SK-N-SH treated with all-trans-retinoic acid at 6 μM for 48 hours (cell line): ENCODE results near the gene ATRAID.

ENCODE experiments used
- ATAC-seq: fragments of 200-7000 bp; cut with Tn5 transposase; 3 replicates; pipeline ENCODE4 v1.9.1; 2020; ENCODE audit warnings: mild to moderate bottlenecking, moderate library complexity
- BACH2 ChIP-seq: fragments of 250-450 bp; sonication (Bioruptor Pico); IDR thresholded peaks from 2 replicates; pipeline ENCODE4 v1.9.0; 2021; ENCODE audit warnings: mild to moderate bottlenecking, borderline replicate concordance
- CSDC2 ChIP-seq: fragments of 250-450 bp; sonication (Bioruptor Pico); IDR thresholded peaks from 2 replicates; pipeline ENCODE4 v1.5.0; 2020; ENCODE audit warnings: mild to moderate bottlenecking, moderate library complexity
- ESRRG ChIP-seq: fragments of 250-450 bp; sonication (Bioruptor Pico); IDR thresholded peaks from 2 replicates; pipeline ENCODE4 v1.6.1; 2021; ENCODE audit warnings: mild to moderate bottlenecking
- OSR1 ChIP-seq: fragments of 250-450 bp; sonication (Bioruptor Pico); IDR thresholded peaks from 2 replicates; pipeline ENCODE4 v1.8.0; 2022; ENCODE audit warnings: moderate library complexity, mild to moderate bottlenecking, inconsistent platforms
- RARB ChIP-seq: fragments of 250-450 bp; sonication (Bioruptor Pico); IDR thresholded peaks from 2 replicates; pipeline ENCODE4 v1.8.0; 2021; ENCODE audit warnings: mild to moderate bottlenecking, moderate library complexity
- SNAI2 ChIP-seq: fragments of 250-450 bp; sonication (Bioruptor Pico); IDR thresholded peaks from 2 replicates; pipeline ENCODE4 v1.5.0; 2020; ENCODE audit warnings: mild to moderate bottlenecking, moderate library complexity
- TCF4 ChIP-seq: fragments of 250-450 bp; sonication (Bioruptor Pico); IDR thresholded peaks from 2 replicates; pipeline ENCODE4 v1.8.0; 2021; ENCODE audit warnings: mild to moderate bottlenecking, moderate library complexity, borderline replicate concordance
- TOX ChIP-seq: fragments of 250-450 bp; sonication (Bioruptor Pico); IDR thresholded peaks from 2 replicates; pipeline ENCODE4 v1.8.0; 2021; ENCODE audit warnings: mild to moderate bottlenecking, moderate library complexity, borderline replicate concordance
- ZC3H10 ChIP-seq: fragments of 250-450 bp; sonication (Bioruptor Pico); IDR thresholded peaks from 2 replicates; pipeline ENCODE4 v1.5.1; 2021; ENCODE audit warnings: mild to moderate bottlenecking, moderate library complexity
- ZFP3 ChIP-seq: fragments of 250-450 bp; sonication (Bioruptor Pico); IDR thresholded peaks from 2 replicates; pipeline ENCODE4 v1.5.0; 2020; ENCODE audit warnings: mild to moderate bottlenecking, moderate library complexity
- ZFP30 ChIP-seq: fragments of 450-650 bp; formaldehyde crosslinking; IDR thresholded peaks from 2 replicates; pipeline ENCODE4 v1.5.0; 2022; ENCODE audit warnings: mild to moderate bottlenecking, moderate library complexity
- ZNF565 ChIP-seq: fragments of 450-650 bp; formaldehyde crosslinking; conservative IDR thresholded peaks from 2 replicates; pipeline ENCODE4 v1.5.0; 2020; ENCODE audit warnings: low read depth, mild to moderate bottlenecking, moderate library complexity
- ZNF70 ChIP-seq: fragments of 450-650 bp; formaldehyde crosslinking; IDR thresholded peaks from 2 replicates; pipeline ENCODE4 v1.5.0; 2020; ENCODE audit warnings: mild to moderate bottlenecking, moderate library complexity
- ZNF8 ChIP-seq: fragments of 450-650 bp; formaldehyde crosslinking; IDR thresholded peaks from 2 replicates; pipeline ENCODE4 v1.5.0; 2020; ENCODE audit warnings: mild to moderate bottlenecking, moderate library complexity
- TF ChIP-seq, protein P1 (sequence below): fragments of 250-450 bp; sonication (Bioruptor Pico); IDR thresholded peaks from 2 replicates; pipeline ENCODE4 v1.5.1; 2021; ENCODE audit warnings: mild to moderate bottlenecking, moderate library complexity
- TF ChIP-seq, protein P2 (sequence below): fragments of 250-450 bp; sonication (Bioruptor Pico); IDR thresholded peaks from 2 replicates; pipeline ENCODE4 v1.5.0; 2020; ENCODE audit warnings: mild to moderate bottlenecking, moderate library complexity
- TF ChIP-seq, protein P3 (sequence below): fragments of 250-450 bp; sonication (Bioruptor Pico); IDR thresholded peaks from 2 replicates; pipeline ENCODE4 v1.5.1; 2020; ENCODE audit warnings: low read depth, mild to moderate bottlenecking, moderate library complexity

Gene ATRAID

DNA sequence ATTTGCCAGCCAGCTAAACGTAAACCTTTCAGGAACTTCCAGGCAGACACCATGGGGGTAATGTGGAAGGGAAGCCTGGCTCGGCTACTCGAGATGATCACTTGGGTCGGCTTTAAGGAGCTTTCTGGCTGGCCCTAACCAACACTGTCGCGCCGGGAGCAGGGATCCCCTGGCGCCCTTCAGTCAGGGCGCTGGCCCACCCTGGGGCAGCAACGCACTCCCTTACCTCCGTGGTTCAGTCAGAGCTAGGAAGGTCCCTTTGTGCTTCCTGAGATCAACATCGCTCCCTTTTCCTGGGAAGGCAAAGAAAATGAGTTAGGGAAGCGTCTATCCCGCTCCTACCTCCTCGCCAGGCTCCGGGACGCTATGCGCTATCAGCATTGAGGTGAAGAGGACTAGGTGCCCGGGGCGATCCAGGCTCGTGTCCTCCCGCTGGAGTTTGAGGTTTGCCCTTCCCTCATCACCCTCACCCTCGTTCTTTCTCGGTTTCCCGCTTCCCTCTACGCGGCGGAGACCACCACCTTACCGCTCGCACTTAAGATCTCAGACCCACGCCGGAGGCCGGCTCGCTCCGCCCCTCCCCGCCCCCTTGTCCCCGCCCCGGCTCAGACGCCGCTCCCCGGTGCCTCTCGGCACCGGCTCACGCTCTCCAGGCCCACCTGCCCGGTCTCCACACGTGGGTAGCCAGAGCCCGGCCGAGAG is 449 bp upstream of the ATRAID start:
- peak; percentile 39 for ATAC-seq
- TF ChIP-seq ZNF565 (CRISPR knock-in tag), result no peak
- TF ChIP-seq ZFP3 (CRISPR knock-in tag), result no peak
- TF ChIP-seq ZC3H10 (CRISPR knock-in tag), result no peak
- TF ChIP-seq, protein P1, sequence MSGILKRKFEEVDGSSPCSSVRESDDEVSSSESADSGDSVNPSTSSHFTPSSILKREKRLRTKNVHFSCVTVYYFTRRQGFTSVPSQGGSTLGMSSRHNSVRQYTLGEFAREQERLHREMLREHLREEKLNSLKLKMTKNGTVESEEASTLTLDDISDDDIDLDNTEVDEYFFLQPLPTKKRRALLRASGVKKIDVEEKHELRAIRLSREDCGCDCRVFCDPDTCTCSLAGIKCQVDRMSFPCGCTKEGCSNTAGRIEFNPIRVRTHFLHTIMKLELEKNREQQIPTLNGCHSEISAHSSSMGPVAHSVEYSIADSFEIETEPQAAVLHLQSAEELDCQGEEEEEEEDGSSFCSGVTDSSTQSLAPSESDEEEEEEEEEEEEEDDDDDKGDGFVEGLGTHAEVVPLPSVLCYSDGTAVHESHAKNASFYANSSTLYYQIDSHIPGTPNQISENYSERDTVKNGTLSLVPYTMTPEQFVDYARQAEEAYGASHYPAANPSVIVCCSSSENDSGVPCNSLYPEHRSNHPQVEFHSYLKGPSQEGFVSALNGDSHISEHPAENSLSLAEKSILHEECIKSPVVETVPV, result no peak
- TF ChIP-seq OSR1, result no peak
- TF ChIP-seq RARB (CRISPR knock-in tag), result no peak
- TF ChIP-seq SNAI2, result no peak

DNA sequence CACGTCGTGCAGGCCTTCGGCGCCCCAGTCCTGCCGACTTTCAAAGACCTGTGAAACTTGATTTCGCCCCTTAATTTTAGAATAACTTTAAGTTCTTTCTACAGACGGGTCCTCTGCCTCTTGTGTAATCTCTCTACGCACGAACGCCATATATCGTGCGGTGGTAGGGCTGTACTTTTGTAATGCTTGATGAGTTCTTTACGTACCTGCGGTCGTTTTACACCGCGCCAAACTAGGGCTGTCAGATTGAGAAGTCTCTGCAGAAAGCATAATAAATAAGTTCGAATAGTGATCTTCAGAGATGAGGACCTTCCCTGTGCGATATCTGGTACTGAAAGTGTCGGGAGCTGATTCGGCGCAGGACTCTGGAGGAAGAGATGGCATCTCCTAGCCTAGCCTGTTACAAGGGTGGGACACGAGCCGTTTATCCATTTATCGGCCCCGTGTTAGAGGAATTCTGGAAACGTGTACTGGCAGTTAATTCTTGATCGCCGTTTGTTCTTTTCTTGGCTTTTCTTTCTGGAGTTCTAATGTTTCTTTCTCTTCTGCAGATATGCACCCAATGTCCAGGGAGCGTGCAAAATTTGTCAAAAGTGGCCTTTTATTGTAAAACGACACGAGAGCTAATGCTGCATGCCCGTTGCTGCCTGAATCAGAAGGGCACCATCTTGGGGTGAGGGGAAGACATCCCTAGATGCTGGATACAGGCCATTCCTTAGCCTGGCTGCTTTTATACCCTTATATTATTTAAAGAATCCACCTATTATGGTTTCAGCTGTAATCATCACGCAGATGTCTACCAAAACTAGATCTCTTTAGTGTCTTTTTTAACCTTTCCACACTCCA is 1.0 kb downstream of the ATRAID start:
- ATAC-seq, result peak; percentile 23
- TF ChIP-seq ZFP30 (CRISPR knock-in tag) (no peak), RARB (CRISPR knock-in tag) (no peak), ZFP3 (CRISPR knock-in tag) (no peak), ESRRG (CRISPR knock-in tag) (no peak), TOX (no peak), ZNF8 (CRISPR knock-in tag) (no peak), ZNF70 (CRISPR knock-in tag) (no peak), OSR1 (no peak), ZC3H10 (CRISPR knock-in tag) (no peak), CSDC2 (no peak)
- TF ChIP-seq, protein P2, sequence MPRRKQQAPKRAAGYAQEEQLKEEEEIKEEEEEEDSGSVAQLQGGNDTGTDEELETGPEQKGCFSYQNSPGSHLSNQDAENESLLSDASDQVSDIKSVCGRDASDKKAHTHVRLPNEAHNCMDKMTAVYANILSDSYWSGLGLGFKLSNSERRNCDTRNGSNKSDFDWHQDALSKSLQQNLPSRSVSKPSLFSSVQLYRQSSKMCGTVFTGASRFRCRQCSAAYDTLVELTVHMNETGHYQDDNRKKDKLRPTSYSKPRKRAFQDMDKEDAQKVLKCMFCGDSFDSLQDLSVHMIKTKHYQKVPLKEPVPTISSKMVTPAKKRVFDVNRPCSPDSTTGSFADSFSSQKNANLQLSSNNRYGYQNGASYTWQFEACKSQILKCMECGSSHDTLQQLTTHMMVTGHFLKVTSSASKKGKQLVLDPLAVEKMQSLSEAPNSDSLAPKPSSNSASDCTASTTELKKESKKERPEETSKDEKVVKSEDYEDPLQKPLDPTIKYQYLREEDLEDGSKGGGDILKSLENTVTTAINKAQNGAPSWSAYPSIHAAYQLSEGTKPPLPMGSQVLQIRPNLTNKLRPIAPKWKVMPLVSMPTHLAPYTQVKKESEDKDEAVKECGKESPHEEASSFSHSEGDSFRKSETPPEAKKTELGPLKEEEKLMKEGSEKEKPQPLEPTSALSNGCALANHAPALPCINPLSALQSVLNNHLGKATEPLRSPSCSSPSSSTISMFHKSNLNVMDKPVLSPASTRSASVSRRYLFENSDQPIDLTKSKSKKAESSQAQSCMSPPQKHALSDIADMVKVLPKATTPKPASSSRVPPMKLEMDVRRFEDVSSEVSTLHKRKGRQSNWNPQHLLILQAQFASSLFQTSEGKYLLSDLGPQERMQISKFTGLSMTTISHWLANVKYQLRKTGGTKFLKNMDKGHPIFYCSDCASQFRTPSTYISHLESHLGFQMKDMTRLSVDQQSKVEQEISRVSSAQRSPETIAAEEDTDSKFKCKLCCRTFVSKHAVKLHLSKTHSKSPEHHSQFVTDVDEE (CRISPR knock-in tag), result no peak
- TF ChIP-seq, protein P3, sequence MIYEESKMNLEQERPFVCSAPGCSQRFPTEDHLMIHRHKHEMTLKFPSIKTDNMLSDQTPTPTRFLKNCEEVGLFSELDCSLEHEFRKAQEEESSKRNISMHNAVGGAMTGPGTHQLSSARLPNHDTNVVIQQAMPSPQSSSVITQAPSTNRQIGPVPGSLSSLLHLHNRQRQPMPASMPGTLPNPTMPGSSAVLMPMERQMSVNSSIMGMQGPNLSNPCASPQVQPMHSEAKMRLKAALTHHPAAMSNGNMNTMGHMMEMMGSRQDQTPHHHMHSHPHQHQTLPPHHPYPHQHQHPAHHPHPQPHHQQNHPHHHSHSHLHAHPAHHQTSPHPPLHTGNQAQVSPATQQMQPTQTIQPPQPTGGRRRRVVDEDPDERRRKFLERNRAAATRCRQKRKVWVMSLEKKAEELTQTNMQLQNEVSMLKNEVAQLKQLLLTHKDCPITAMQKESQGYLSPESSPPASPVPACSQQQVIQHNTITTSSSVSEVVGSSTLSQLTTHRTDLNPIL (CRISPR knock-in tag), result no peak
- TF ChIP-seq, protein P1, result no peak

DNA sequence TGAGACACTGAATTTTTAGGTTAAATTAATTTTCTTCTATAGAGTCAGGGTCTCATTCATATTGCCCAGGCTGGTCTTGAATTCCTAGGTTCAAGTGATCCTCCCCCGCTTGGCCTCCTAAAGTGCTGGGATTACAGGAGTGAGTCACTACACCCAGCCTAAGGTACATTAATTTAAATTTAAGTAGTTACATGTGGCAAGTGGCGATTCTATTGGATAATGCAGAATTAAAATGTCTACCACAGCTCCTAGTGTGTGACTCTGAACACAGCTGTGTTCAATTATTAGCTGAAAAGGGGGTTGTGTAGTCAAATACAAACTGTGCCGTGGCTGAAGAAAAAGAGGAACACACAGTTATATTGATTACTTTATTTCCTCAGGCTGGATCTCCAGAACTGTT is 3.1 kb downstream of the ATRAID start:
- no peak for ATAC-seq
- TF ChIP-seq OSR1 (no peak), ESRRG (CRISPR knock-in tag) (no peak), RARB (CRISPR knock-in tag) (no peak), BACH2 (CRISPR knock-in tag) (no peak), TCF4 (CRISPR knock-in tag) (no peak)
- TF ChIP-seq, protein P3 (CRISPR knock-in tag), result no peak
